ENCODE data around the gene KIAA0586.

GRCh38 chr14:58467575-58467974 lies 40.1 kb downstream of the KIAA0586 start:
- TF ChIP-seq SMAD4 (CRISPR knock-in tag; IDR thresholded peaks at IDR 0.05) (no peak), MAX (CRISPR knock-in tag; IDR thresholded peaks at IDR 0.05) (no peak), PREB (CRISPR knock-in tag; IDR thresholded peaks at IDR 0.05; ENCODE audit: borderline replicate concordance) (no peak), E2F1 (CRISPR knock-in tag; IDR thresholded peaks at IDR 0.05) (no peak), CTCF (IDR thresholded peaks at IDR 0.05) (no peak), HMGA2 (CRISPR knock-in tag; IDR thresholded peaks at IDR 0.05) (no peak), JUN (CRISPR knock-in tag; IDR thresholded peaks at IDR 0.05) (no peak), USF2 (CRISPR knock-in tag; IDR thresholded peaks at IDR 0.05) (no peak), HMGXB4 (CRISPR knock-in tag; IDR thresholded peaks at IDR 0.05) (no peak), ESRRA (CRISPR knock-in tag; IDR thresholded peaks at IDR 0.05; ENCODE audit: borderline replicate concordance) (no peak), SOX15 (CRISPR knock-in tag; IDR thresholded peaks at IDR 0.05) (no peak), AFF4 (CRISPR knock-in tag; IDR thresholded peaks at IDR 0.05; ENCODE audit: borderline replicate concordance) (no peak), ZNF121 (CRISPR knock-in tag; IDR thresholded peaks at IDR 0.05) (no peak)
